Bronchial epithelial cell (primary cell): ENCODE results near the gene DNAH12. TPM values are rescaled to one million over a fixed set of nuclear protein-coding genes. Genes with fewer than 3 reads are reported as not detected.

Source experiments
- DNase-seq: peaks from one replicate; pipeline ENCODE4 v3.0.0-alpha.2; 2010; ENCODE audit warnings: low read depth
- FAIRE-seq: peaks from 2 replicates; lab custom pipeline; 2011; peaks lifted over from hg19 to GRCh38; lab: Jason Lieb, UNC
- H3K27me3 ChIP-seq: 2 replicates; pipeline ENCODE4 v1.5.1; 2011; ENCODE audit warnings: low read length; ENCODE audit not compliant: control insufficient read depth, insufficient read depth
- H3K36me3 ChIP-seq: 2 replicates; pipeline ENCODE4 v1.5.1; 2011; ENCODE audit warnings: low read length; ENCODE audit not compliant: control insufficient read depth, insufficient read depth
- H3K4me3 ChIP-seq: 2 replicates; pipeline ENCODE4 v1.5.1; 2011; ENCODE audit warnings: mild to moderate bottlenecking, low read depth, low read length, control low read depth
- CTCF ChIP-seq: IDR thresholded peaks from 2 replicates; pipeline ENCODE4 v1.5.1; 2011; ENCODE audit warnings: mild to moderate bottlenecking, moderate library complexity, low read length, control low read depth, inconsistent platforms; ENCODE audit not compliant: insufficient read depth, severe bottlenecking
- total RNA-seq: library from RNA; depleted of rRNA; stranded (reverse); fragments of >200 nt; gene quantifications from 2 replicates; pipeline ENCODE4 v1.2.1, GENCODE V29; 2014

DNAH12 gene
- total RNA-seq, 1 donor from 2014 or later, result under 0.01 TPM

DNA sequence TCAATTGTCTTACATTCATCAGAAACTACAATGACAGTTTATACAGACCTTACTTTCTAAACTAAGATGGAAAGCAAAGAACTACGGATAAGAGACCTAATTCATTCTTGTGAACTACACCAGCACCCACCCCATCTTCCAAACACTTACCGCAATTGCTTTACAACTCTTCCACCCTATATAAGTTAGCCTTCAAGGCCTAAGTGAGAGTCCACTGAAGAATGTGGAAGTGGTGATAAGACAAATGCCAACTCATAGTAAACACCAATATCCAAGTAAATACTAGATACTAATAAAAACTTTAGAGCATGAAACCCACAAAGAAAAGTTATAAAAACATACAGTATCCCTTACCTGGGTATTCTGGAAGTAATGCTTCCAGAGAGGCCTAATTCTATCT, 39.4 kb upstream of the DNAH12 start:
- TF ChIP-seq CTCF, result no peak
- Histone ChIP-seq H3K27me3 (no peaks in the 10 kb centered on the region), H3K4me3 (no peak overlapping the region), H3K36me3 (peaks cover 2% of the 10 kb centered on the region)
- FAIRE-seq (no peak), DNase-seq (no peak)

DNA sequence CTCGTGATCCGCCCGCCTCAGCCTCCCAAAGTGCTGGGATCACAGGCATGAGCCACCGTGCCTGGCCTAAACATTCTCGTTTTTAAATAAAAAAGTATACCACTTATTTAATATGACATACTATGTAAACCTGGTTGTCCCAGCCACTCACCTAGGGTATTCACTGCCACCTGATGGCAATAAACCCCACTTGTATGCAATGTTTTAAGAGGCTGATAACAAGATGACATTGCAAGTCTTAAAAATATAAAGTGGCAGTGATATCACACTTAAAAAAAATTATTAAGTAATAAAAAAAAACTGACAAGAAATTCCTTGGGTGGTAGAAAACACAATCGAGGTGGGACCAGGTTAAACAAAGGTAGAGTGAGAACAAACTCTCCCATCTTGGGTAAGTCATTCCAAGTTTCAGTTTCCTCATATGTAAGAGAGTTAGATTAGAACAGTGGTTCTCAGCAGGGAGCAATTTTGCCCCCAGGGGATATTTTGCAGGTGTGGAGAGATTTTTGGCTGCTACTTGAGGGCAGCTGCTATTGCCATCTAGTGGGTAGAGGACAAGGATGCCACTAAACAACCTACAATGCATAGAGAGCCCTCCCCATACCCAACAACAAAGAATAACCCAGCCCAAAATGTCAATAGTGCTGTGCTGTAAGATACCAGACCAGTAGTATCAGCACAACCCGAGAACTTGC, 38.5 kb upstream of the DNAH12 start:
- no peak for FAIRE-seq
- peak; percentile 70 for DNase-seq
- no peaks in the 10 kb centered on the region for H3K27me3 ChIP-seq
- TF ChIP-seq CTCF, result peak; percentile 60
- H3K4me3 ChIP-seq, result no peak overlapping the region
- H3K36me3 ChIP-seq, result peaks cover 5% of the 10 kb centered on the region

DNA sequence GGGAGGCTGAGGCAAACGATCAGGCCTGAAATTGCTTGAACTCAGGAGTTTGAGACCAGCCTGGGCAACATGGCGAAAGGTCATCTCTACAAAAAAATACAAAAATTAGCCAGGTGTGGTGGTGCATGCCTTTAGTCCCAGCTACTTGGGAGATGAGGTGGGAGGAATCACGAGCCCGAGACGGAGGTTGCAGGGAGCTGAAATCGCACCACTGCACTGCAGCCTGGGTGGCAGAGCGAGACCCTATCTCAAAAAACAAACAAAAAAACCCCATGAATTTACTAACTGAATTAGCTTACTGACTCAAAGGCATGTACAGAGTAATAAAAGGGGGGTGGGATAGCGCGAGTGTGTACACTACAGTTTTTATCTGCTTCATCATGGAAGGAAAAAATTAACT, 33.7 kb upstream of the DNAH12 start:
- no peak for FAIRE-seq
- peaks cover 10% of the 10 kb centered on the region for H3K36me3 ChIP-seq
- no peak for TF ChIP-seq CTCF

GRCh38 chr3:57575966-57576626, 32.0 kb upstream of the DNAH12 start:
- no peaks in the 10 kb centered on the region for H3K27me3 ChIP-seq
- no peak overlapping the region for H3K4me3 ChIP-seq
- H3K36me3 ChIP-seq, result peaks cover 8% of the 10 kb centered on the region
- DNase-seq (no peak), FAIRE-seq (no peak)
- TF ChIP-seq CTCF, result no peak

More for the DNA sequence above, 33.7 kb upstream of the DNAH12 start:
- Histone ChIP-seq H3K27me3 (no peaks in the 10 kb centered on the region), H3K4me3 (no peak overlapping the region)
- DNase-seq, result no peak

- no peak for TF ChIP-seq CTCF
- H3K36me3 ChIP-seq, result peaks cover 5% of the 10 kb centered on the region
- DNase-seq, result no peak
- no peak overlapping the region for H3K4me3 ChIP-seq
- no peak for FAIRE-seq
- H3K27me3 ChIP-seq, result no peaks in the 10 kb centered on the region
These were observed 28.0 kb upstream of the DNAH12 start for GRCh38 chr3:57572096-57572495.

DNA sequence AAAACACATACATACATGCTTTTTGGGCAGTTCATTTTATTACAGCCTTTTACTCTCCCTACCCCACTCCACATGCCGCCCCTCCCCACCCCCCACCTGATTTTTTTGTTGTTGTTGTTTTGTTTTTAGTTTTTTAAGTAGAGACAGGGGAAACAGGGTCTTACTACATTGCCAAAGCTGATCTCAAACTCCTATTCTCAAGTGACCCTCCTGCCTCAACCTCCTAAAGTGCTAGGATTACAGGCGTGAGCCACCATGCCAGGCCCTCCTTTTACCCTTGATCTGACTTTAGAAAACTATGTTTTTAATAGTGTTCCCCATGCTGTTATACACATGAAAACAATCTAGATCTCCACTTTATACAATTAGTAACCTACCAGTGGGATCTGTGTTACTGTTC, 26.7 kb upstream of the DNAH12 start:
- Histone ChIP-seq H3K36me3 (peaks cover 5% of the 10 kb centered on the region), H3K27me3 (no peaks in the 10 kb centered on the region), H3K4me3 (no peak overlapping the region)
- FAIRE-seq (no peak), DNase-seq (no peak)
- no peak for TF ChIP-seq CTCF
